ENCODE results near the gene PPEF2. TPM values are rescaled to one million over a fixed set of nuclear protein-coding genes. Genes with fewer than 3 reads are reported as not detected.

The PPEF2 gene
- total RNA-seq, 1 donor from 2014 or later, result not detected

GRCh38 chr4:75823812-75824211 is 78.4 kb downstream of the PPEF2 start:
- no peaks in the 10 kb centered on the region for H3K27me3 ChIP-seq (ENCODE audit: insufficient read depth, low read length)
- TF ChIP-seq CTCF (IDR thresholded peaks at IDR 0.05; ENCODE audit: insufficient read depth, low read depth, low read length), result no peak
- no peak for TF ChIP-seq EZH2 (IDR thresholded peaks at IDR 0.05; ENCODE audit: insufficient read depth, low read length)
- no peak overlapping the region for H3K9ac ChIP-seq (ENCODE audit: low read length)
- H3K79me2 ChIP-seq (ENCODE audit: insufficient read depth, low read length), result no peaks in the 10 kb centered on the region
- H3K4me1 ChIP-seq (ENCODE audit: insufficient read depth, low read length), result no peaks in the 10 kb centered on the region
- H3K9me3 Mint-ChIP-seq (ENCODE audit: unreplicated experiment), result no peaks in the 10 kb centered on the region
- FAIRE-seq, result no peak
- H3K27ac ChIP-seq (ENCODE audit: low read depth, low read length), result no peak overlapping the region
- no peak overlapping the region for H3K4me3 ChIP-seq (ENCODE audit: insufficient read depth, low read depth, low read length)
- no peak overlapping the region for H3K4me3 Mint-ChIP-seq (ENCODE audit: unreplicated experiment)
- no peaks in the 10 kb centered on the region for H3K27me3 Mint-ChIP-seq (ENCODE audit: low read depth, unreplicated experiment)
- H2AFZ ChIP-seq (ENCODE audit: low read depth, low read length), result no peak overlapping the region
- H3K27ac Mint-ChIP-seq (ENCODE audit: unreplicated experiment), result no peak overlapping the region
- peaks cover 2% of the 10 kb centered on the region for H3K36me3 ChIP-seq (ENCODE audit: insufficient read depth, low read length)
- DNase-seq (ENCODE audit: low read depth), result no peak
- H3K36me3 Mint-ChIP-seq (ENCODE audit: low read depth, unreplicated experiment), result peaks cover 9% of the 10 kb centered on the region
- H4K20me1 ChIP-seq (ENCODE audit: insufficient read depth, low read length), result no peaks in the 10 kb centered on the region
- H3K4me2 ChIP-seq (ENCODE audit: low read length), result no peak overlapping the region
- H3K4me1 Mint-ChIP-seq (ENCODE audit: low read depth, unreplicated experiment), result no peaks in the 10 kb centered on the region
- no peaks in the 10 kb centered on the region for H3K9me3 ChIP-seq (ENCODE audit: insufficient read depth, low read depth, low read length)

- no peaks in the 10 kb centered on the region for H3K4me1 ChIP-seq (ENCODE audit: insufficient read depth, low read length)
- no peaks in the 10 kb centered on the region for H3K79me2 ChIP-seq (ENCODE audit: insufficient read depth, low read length)
- DNase-seq (ENCODE audit: low read depth) (no peak), FAIRE-seq (no peak)
- no peak for TF ChIP-seq CTCF (IDR thresholded peaks at IDR 0.05; ENCODE audit: insufficient read depth, low read depth, low read length)
- no peak for TF ChIP-seq EZH2 (IDR thresholded peaks at IDR 0.05; ENCODE audit: insufficient read depth, low read length)
- no peaks in the 10 kb centered on the region for H3K9me3 Mint-ChIP-seq (ENCODE audit: unreplicated experiment)
- no peak overlapping the region for H3K27ac ChIP-seq (ENCODE audit: low read depth, low read length)
- peaks cover 10% of the 10 kb centered on the region for H3K36me3 Mint-ChIP-seq (ENCODE audit: low read depth, unreplicated experiment)
- H3K4me3 ChIP-seq (ENCODE audit: insufficient read depth, low read depth, low read length), result no peak overlapping the region
- no peaks in the 10 kb centered on the region for H3K4me1 Mint-ChIP-seq (ENCODE audit: low read depth, unreplicated experiment)
- H3K4me2 ChIP-seq (ENCODE audit: low read length), result no peak overlapping the region
- no peaks in the 10 kb centered on the region for H3K27me3 ChIP-seq (ENCODE audit: insufficient read depth, low read length)
- H3K9ac ChIP-seq (ENCODE audit: low read length), result no peak overlapping the region
- no peaks in the 10 kb centered on the region for H3K9me3 ChIP-seq (ENCODE audit: insufficient read depth, low read depth, low read length)
- no peaks in the 10 kb centered on the region for H3K27me3 Mint-ChIP-seq (ENCODE audit: low read depth, unreplicated experiment)
- peaks cover 5% of the 10 kb centered on the region for H3K36me3 ChIP-seq (ENCODE audit: insufficient read depth, low read length)
- no peak overlapping the region for H2AFZ ChIP-seq (ENCODE audit: low read depth, low read length)
- no peak overlapping the region for H3K4me3 Mint-ChIP-seq (ENCODE audit: unreplicated experiment)
- H3K27ac Mint-ChIP-seq (ENCODE audit: unreplicated experiment), result no peak overlapping the region
- H4K20me1 ChIP-seq (ENCODE audit: insufficient read depth, low read length), result no peaks in the 10 kb centered on the region
These were observed 79.8 kb downstream of the PPEF2 start for GRCh38 chr4:75822416-75822815.

- Histone ChIP-seq H3K4me1 (ENCODE audit: insufficient read depth, low read length) (no peaks in the 10 kb centered on the region), H3K4me3 (ENCODE audit: insufficient read depth, low read depth, low read length) (no peak overlapping the region), H3K27me3 (ENCODE audit: insufficient read depth, low read length) (no peaks in the 10 kb centered on the region), H3K4me2 (ENCODE audit: low read length) (no peak overlapping the region), H3K9ac (ENCODE audit: low read length) (no peak overlapping the region), H3K36me3 (ENCODE audit: insufficient read depth, low read length) (peaks cover 5% of the 10 kb centered on the region), H3K79me2 (ENCODE audit: insufficient read depth, low read length) (no peaks in the 10 kb centered on the region), H3K27ac (ENCODE audit: low read depth, low read length) (no peak overlapping the region), H4K20me1 (ENCODE audit: insufficient read depth, low read length) (no peaks in the 10 kb centered on the region), H2AFZ (ENCODE audit: low read depth, low read length) (no peak overlapping the region), H3K9me3 (ENCODE audit: insufficient read depth, low read depth, low read length) (no peaks in the 10 kb centered on the region)
- no peak for FAIRE-seq
- Mint-ChIP-seq H3K27me3 (ENCODE audit: low read depth, unreplicated experiment) (no peaks in the 10 kb centered on the region), H3K4me3 (ENCODE audit: unreplicated experiment) (no peak overlapping the region), H3K9me3 (ENCODE audit: unreplicated experiment) (no peaks in the 10 kb centered on the region), H3K4me1 (ENCODE audit: low read depth, unreplicated experiment) (no peaks in the 10 kb centered on the region), H3K36me3 (ENCODE audit: low read depth, unreplicated experiment) (peaks cover 12% of the 10 kb centered on the region), H3K27ac (ENCODE audit: unreplicated experiment) (no peak overlapping the region)
- no peak for TF ChIP-seq CTCF (IDR thresholded peaks at IDR 0.05; ENCODE audit: insufficient read depth, low read depth, low read length)
- no peak for TF ChIP-seq EZH2 (IDR thresholded peaks at IDR 0.05; ENCODE audit: insufficient read depth, low read length)
- peak; percentile 58 for DNase-seq (ENCODE audit: low read depth)
These were observed 80.3 kb downstream of the PPEF2 start for GRCh38 chr4:75821966-75822365.

Data from astrocyte (in vitro differentiated cells and primary cell).